ENCODE measurements around the gene VRK2. TPM values are rescaled to one million over a fixed set of nuclear protein-coding genes. Genes with fewer than 3 reads are reported as not detected.
A peak's percentile ranks its signal among the peaks of the same experiment; 100 is the strongest.

Gene VRK2
- total and polyA plus RNA-seq, 10 of the 15 experiments (the other 5 are each of a cell fraction or from before 2014, with no cell fraction given) = 26.5 to 78.0 (median 57.3) TPM

- Histone ChIP-seq H3K27me3 (replicated peaks in 1 of 2; ENCODE audit: control insufficient read depth in 2 of 2, insufficient read depth in 2 of 2, low read length in 1 of 2) (no peaks in the 10 kb centered on the region), H3K4me1 (ENCODE audit: control insufficient read depth, insufficient read depth, low read length) (peaks cover 5% of the 10 kb centered on the region; the same call in 1 of the 2 replicates), H3K36me3 (ENCODE audit: control insufficient read depth in 2 of 2, insufficient read depth in 2 of 2, low read length in 1 of 2) (peaks cover 0 to 3% of the 10 kb centered on the region in 2 experiments; a peak in 2 of 4 replicates), H3K4me3 (no peak overlapping the region), H3K9ac (ENCODE audit: control insufficient read depth, insufficient read depth, low read length) (no peak overlapping the region), H3K27ac (ENCODE audit: control insufficient read depth, insufficient read depth) (no peak overlapping the region), H3K4me2 (ENCODE audit: control insufficient read depth, insufficient read depth) (no peak overlapping the region), H3K79me2 (ENCODE audit: control insufficient read depth, insufficient read depth, low read length) (peaks cover 22% of the 10 kb centered on the region), H2AFZ (ENCODE audit: control insufficient read depth, low read depth, low read length) (no peak overlapping the region), H3K9me3 (replicated peaks; ENCODE audit: control insufficient read depth, insufficient read depth, low read length) (peaks cover 18% of the 10 kb centered on the region), H4K20me1 (ENCODE audit: control insufficient read depth, insufficient read depth) (no peaks in the 10 kb centered on the region)
- no TSS peak for BruUV-seq (replicated peaks)
- ChIA-PET POLR2A (no interaction called here), RAD21 (ENCODE audit: unreplicated experiment) (no interaction called here), SMC1A (ENCODE audit: uncharacterized antibody, unreplicated experiment) (interaction anchor here (4.2 kb wide), 1 partner anchor 8 kb away, joined by 19 read pairs; no protein-coding TSS in a partner anchor), CTCF (interaction anchor here (1.5 kb wide), 1 partner anchor 49 kb away, joined by 3 read pairs; no protein-coding TSS in a partner anchor)
- ATAC-seq = no peak
- WGBS (ENCODE audit: insufficient coverage, insufficient replicate concordance, low lambda C conversion rate, missing lambda C conversion rate) = 100% methylated on average over 3 of the region's 3 CpGs
- intact Hi-C loops (cut with micrococcal nuclease; ENCODE audit: unreplicated experiment) = no loop called here
- TF ChIP-seq PKNOX1 (IDR thresholded peaks at IDR 0.05) (no peak), ZNF384 (IDR thresholded peaks at IDR 0.05; ENCODE audit: borderline replicate concordance, low read depth, low read length) (no peak), NBN (IDR thresholded peaks at IDR 0.05) (no peak)
- no peak for DNase-seq (ENCODE audit: low read depth, low spot score)
- FAIRE-seq = no peak
- in situ Hi-C loops (cut with MboI) = no loop called here
These were observed 27.1 kb downstream of the VRK2 start for GRCh38 chr2:58073751-58074150.

- in situ Hi-C loops (cut with MboI) = no loop called here
- intact Hi-C loops (cut with micrococcal nuclease; ENCODE audit: unreplicated experiment) = no loop called here
- RAD21 ChIA-PET (ENCODE audit: unreplicated experiment) = no interaction called here
- ATAC-seq (no peak), FAIRE-seq (peak; percentile 23), DNase-seq (ENCODE audit: low read depth, low spot score) (no peak)
- no TSS peak for BruUV-seq (replicated peaks)
- Histone ChIP-seq H4K20me1 (ENCODE audit: control insufficient read depth, insufficient read depth) (no peaks in the 10 kb centered on the region), H2AFZ (ENCODE audit: control insufficient read depth, low read depth, low read length) (no peak overlapping the region), H3K27ac (ENCODE audit: control insufficient read depth, insufficient read depth) (no peak overlapping the region), H3K9me3 (replicated peaks; ENCODE audit: control insufficient read depth, insufficient read depth, low read length) (no peaks in the 10 kb centered on the region; the same call in 2 of the 3 replicates), H3K36me3 (ENCODE audit: control insufficient read depth in 2 of 2, insufficient read depth in 2 of 2, low read length in 1 of 2) (no peaks in the 10 kb centered on the region), H3K4me2 (ENCODE audit: control insufficient read depth, insufficient read depth) (no peak overlapping the region), H3K79me2 (ENCODE audit: control insufficient read depth, insufficient read depth, low read length) (peaks cover 12% of the 10 kb centered on the region), H3K4me3 (no peak overlapping the region), H3K4me1 (ENCODE audit: control insufficient read depth, insufficient read depth, low read length) (no peaks in the 10 kb centered on the region), H3K27me3 (replicated peaks in 1 of 2; ENCODE audit: control insufficient read depth in 2 of 2, insufficient read depth in 2 of 2, low read length in 1 of 2) (no peaks in the 10 kb centered on the region), H3K9ac (ENCODE audit: control insufficient read depth, insufficient read depth, low read length) (no peak overlapping the region)
- CTCF ChIA-PET = interaction anchor here (0.7 kb wide), 1 partner anchor 187 kb away, joined by 3 read pairs; no protein-coding TSS in a partner anchor
- no peak for TF ChIP-seq ZSCAN29 (IDR thresholded peaks at IDR 0.05)
- no peak for TF ChIP-seq SMC3 (IDR thresholded peaks at IDR 0.05; ENCODE audit: borderline replicate concordance, low read length)
- TF ChIP-seq BCL3 (IDR thresholded peaks at IDR 0.05; ENCODE audit: borderline replicate concordance, insufficient read depth, low read depth, low read length, poor library complexity, severe bottlenecking) = no peak
- TF ChIP-seq ZBTB40 (IDR thresholded peaks at IDR 0.05; ENCODE audit: borderline replicate concordance) = no peak
- no peak for TF ChIP-seq SIN3A (IDR thresholded peaks at IDR 0.05; ENCODE audit: low read depth, low read length)
- TF ChIP-seq ZZZ3 (IDR thresholded peaks at IDR 0.05; ENCODE audit: control insufficient read depth, insufficient read length, low read depth) = no peak
- TF ChIP-seq TCF7 (IDR thresholded peaks at IDR 0.05; ENCODE audit: borderline replicate concordance) = no peak
- SMC1A ChIA-PET (ENCODE audit: uncharacterized antibody, unreplicated experiment) = interaction anchor here (1.0 kb wide), 1 partner anchor 29 kb away, joined by 3 read pairs; no protein-coding TSS in a partner anchor
- POLR2A ChIA-PET = interaction anchor here (0.5 to 0.6 kb wide), 2 partner anchors 457 to 644 kb away, joined by 3 to 4 read pairs; no protein-coding TSS in a partner anchor
These were observed 34.4 kb downstream of the VRK2 start for GRCh38 chr2:58081000-58081399.
